ENCODE data around the gene OR2Y1.
"Not testable (repeated sequence)": the region's sequence is repeated elsewhere in the genome, so short reads cannot be mapped to it uniquely, and the experiment has no call there.

The OR2Y1 gene

GRCh38 chr5:180739958-180740357 lies at the start of gene OR2Y1:
Gene OR2Y1, minus strand, starts transcription at chr5:180740058. Its CDS starts 0 bp downstream, at chr5:180740058.
- DNase-seq = no peak

GRCh38 chr5:180788651-180789410 lies 49.0 kb upstream of the OR2Y1 start:
- not testable (repeated sequence) for DNase-seq

GRCh38 chr5:180787711-180788431 lies 48.0 kb upstream of the OR2Y1 start:
- DNase-seq = no peak

- DNase-seq = no peak
Measured at GRCh38 chr5:180786531-180787398, 46.9 kb upstream of the OR2Y1 start.

GRCh38 chr5:180785794-180786221 lies 46.0 kb upstream of the OR2Y1 start:
- no peak for DNase-seq

GRCh38 chr5:180785121-180785781 lies 45.4 kb upstream of the OR2Y1 start:
- DNase-seq = no peak

- DNase-seq = peak; percentile 4
Measured at GRCh38 chr5:180784497-180785097, 44.7 kb upstream of the OR2Y1 start.

- DNase-seq = no peak
Measured at GRCh38 chr5:180783340-180784052, 43.6 kb upstream of the OR2Y1 start.

GRCh38 chr5:180782748-180783147 lies 42.9 kb upstream of the OR2Y1 start:
- DNase-seq = no peak

GRCh38 chr5:180781900-180782326 lies 42.1 kb upstream of the OR2Y1 start:
- DNase-seq = not testable (repeated sequence)

GRCh38 chr5:180779985-180780610 lies 40.2 kb upstream of the OR2Y1 start:
- DNase-seq = no peak

GRCh38 chr5:180777475-180777874 lies 37.6 kb upstream of the OR2Y1 start:
- DNase-seq = no peak

GRCh38 chr5:180776376-180776775 lies 36.5 kb upstream of the OR2Y1 start:
- DNase-seq = no peak

- no peak for DNase-seq
Measured at GRCh38 chr5:180775624-180776023, 35.8 kb upstream of the OR2Y1 start.

GRCh38 chr5:180771839-180772238 lies 32.0 kb upstream of the OR2Y1 start:
- DNase-seq = no peak

GRCh38 chr5:180769821-180770220 lies 30.0 kb upstream of the OR2Y1 start:
- no peak for DNase-seq

GRCh38 chr5:180755601-180756000 lies 15.7 kb upstream of the OR2Y1 start:
- DNase-seq = no peak

GRCh38 chr5:180744253-180744652 lies 4.4 kb upstream of the OR2Y1 start:
- no peak for DNase-seq

GRCh38 chr5:180742727-180743126 lies 2.9 kb upstream of the OR2Y1 start:
- no peak for DNase-seq

- not testable (repeated sequence) for DNase-seq
Measured at GRCh38 chr5:180740953-180741352, 1.1 kb upstream of the OR2Y1 start.

- no peak for DNase-seq
Measured at GRCh38 chr5:180739271-180739670, 587 bp downstream of the OR2Y1 start.
